HEK293 (cell line): ENCODE data around the gene CDK8.

Experiments
- CTCF ChIA-PET: fragments of 350-600 bp; formaldehyde crosslinking; extraction: SDS; loops from one replicate; lab custom pipeline; 2021; ENCODE audit warnings: antibody characterized with exemption; lab: Yijun Ruan, JAX
- POLR2A ChIA-PET: fragments of 300-600 bp; formaldehyde crosslinking; extraction: SDS; loops from one replicate; lab custom pipeline; 2020; ENCODE audit warnings: antibody characterized with exemption, inconsistent platforms; lab: Yijun Ruan, JAX
- H3K27ac ChIP-seq: fragments of 200-500 bp; sonication (Bioruptor generic); 2 replicates; pipeline ENCODE4 v1.5.1; 2014; ENCODE audit warnings: low read depth, low read length, control low read depth, inconsistent platforms; ENCODE audit errors: extremely low read depth
- H3K36me3 ChIP-seq, 2 experiments: fragments of 200-500 bp in 1 of 2; sonication (Bioruptor generic) in 1 of 2; 1 replicate in 1 of 2; 2 replicates in 1 of 2; pipeline ENCODE4 v1.5.1; 2014 to 2017; ENCODE audit warnings: inconsistent platforms in 2 of 2, low read length in 2 of 2; ENCODE audit not compliant: control insufficient read depth in 2 of 2, insufficient read depth in 1 of 2
- H3K4me1 ChIP-seq: fragments of 200-500 bp; sonication (Bioruptor generic); 2 replicates; pipeline ENCODE4 v1.5.1; 2014; ENCODE audit warnings: mild to moderate bottlenecking, low read length, inconsistent platforms; ENCODE audit not compliant: control insufficient read depth, insufficient read depth
- H3K4me3 ChIP-seq: 2 replicates; pipeline ENCODE4 v1.5.1; 2011; ENCODE audit warnings: low read depth, mild to moderate bottlenecking, control low read depth, low read length, moderate library complexity
- H3K9me3 ChIP-seq: fragments of 200-500 bp; sonication (Bioruptor generic); 2 replicates; pipeline ENCODE4 v1.5.1; 2014; ENCODE audit warnings: low read depth, low read length, inconsistent platforms; ENCODE audit not compliant: control insufficient read depth, insufficient read depth
- PRDM6 ChIP-seq: fragments of 450-650 bp; formaldehyde crosslinking; IDR thresholded peaks from 2 replicates; pipeline ENCODE4 v1.5.1; 2017; ENCODE audit warnings: missing biosample characterization, missing genetic modification characterization
- ZBTB1 ChIP-seq: fragments of 450-650 bp; formaldehyde crosslinking; IDR thresholded peaks from 2 replicates; pipeline ENCODE4 v1.5.1; 2016; ENCODE audit warnings: missing biosample characterization, missing genetic modification characterization
- ZBTB49 ChIP-seq: fragments of 450-650 bp; formaldehyde crosslinking; IDR thresholded peaks from 2 replicates; pipeline ENCODE4 v1.5.1; 2016; ENCODE audit warnings: missing biosample characterization, missing genetic modification characterization, low read depth
- ZNF10 ChIP-seq: fragments of 450-650 bp; formaldehyde crosslinking; IDR thresholded peaks from 2 replicates; pipeline ENCODE4 v1.5.1; 2017; ENCODE audit warnings: missing biosample characterization, missing genetic modification characterization
- ZNF140 ChIP-seq: fragments of 450-650 bp; formaldehyde crosslinking; IDR thresholded peaks from 2 replicates; pipeline ENCODE4 v1.5.1; 2016; ENCODE audit warnings: missing biosample characterization, missing genetic modification characterization
- ZNF155 ChIP-seq: fragments of 450-650 bp; formaldehyde crosslinking; IDR thresholded peaks from 2 replicates; pipeline ENCODE4 v1.5.1; 2016; ENCODE audit warnings: missing biosample characterization, missing genetic modification characterization
- ZNF223 ChIP-seq: fragments of 450-650 bp; formaldehyde crosslinking; IDR thresholded peaks from 2 replicates; pipeline ENCODE4 v1.5.1; 2016; ENCODE audit warnings: missing biosample characterization, missing genetic modification characterization
- ZNF398 ChIP-seq: fragments of 450-650 bp; formaldehyde crosslinking; IDR thresholded peaks from 2 replicates; pipeline ENCODE4 v1.5.1; 2017; ENCODE audit warnings: missing biosample characterization, missing genetic modification characterization
- ZNF473 ChIP-seq: fragments of 450-650 bp; formaldehyde crosslinking; IDR thresholded peaks from 2 replicates; pipeline ENCODE4 v1.5.1; 2017; ENCODE audit warnings: missing biosample characterization, missing genetic modification characterization
- ZNF639 ChIP-seq: fragments of 450-650 bp; formaldehyde crosslinking; IDR thresholded peaks from 2 replicates; pipeline ENCODE4 v1.5.1; 2016; ENCODE audit warnings: missing biosample characterization, missing genetic modification characterization
- ZNF670 ChIP-seq: fragments of 450-650 bp; formaldehyde crosslinking; IDR thresholded peaks from 2 replicates; pipeline ENCODE4 v1.5.1; 2016; ENCODE audit warnings: missing biosample characterization, missing genetic modification characterization, low read depth
- ZNF792 ChIP-seq: fragments of 450-650 bp; formaldehyde crosslinking; IDR thresholded peaks from 2 replicates; pipeline ENCODE4 v1.5.1; 2016; ENCODE audit warnings: missing biosample characterization, missing genetic modification characterization
- ZSCAN18 ChIP-seq: fragments of 450-650 bp; formaldehyde crosslinking; IDR thresholded peaks from 2 replicates; pipeline ENCODE4 v1.5.1; 2016; ENCODE audit warnings: missing biosample characterization, missing genetic modification characterization
- TF ChIP-seq, protein P1 (sequence below): fragments of 450-650 bp; formaldehyde crosslinking; IDR thresholded peaks from 2 replicates; pipeline ENCODE4 v1.5.0; 2017; ENCODE audit warnings: missing biosample characterization, missing genetic modification characterization, borderline replicate concordance

CDK8 gene

GRCh38 chr13:26323127-26323526 lies 69.2 kb downstream of the CDK8 start:
- H3K9me3 ChIP-seq, result no peaks in the 10 kb centered on the region

GRCh38 chr13:26323764-26324163 lies 69.8 kb downstream of the CDK8 start:
- no peaks in the 10 kb centered on the region for H3K9me3 ChIP-seq
- TF ChIP-seq ZNF473 (tag by site-specific recombination) (no peak), ZBTB1 (tag by site-specific recombination) (no peak), ZNF10 (tag by site-specific recombination) (no peak), ZNF670 (tag by site-specific recombination) (no peak), ZNF223 (tag by site-specific recombination) (no peak)
- POLR2A ChIA-PET, result no interaction called here
- no peak overlapping the region for H3K27ac ChIP-seq
- CTCF ChIA-PET, result no interaction called here
- peaks cover 13% of the 10 kb centered on the region for H3K4me1 ChIP-seq
- H3K36me3 ChIP-seq, result no peaks in the 10 kb centered on the region
- no peak overlapping the region for H3K4me3 ChIP-seq

More at GRCh38 chr13:26323127-26323526, 69.2 kb downstream of the CDK8 start:
- Histone ChIP-seq H3K4me1 (peaks cover 13% of the 10 kb centered on the region), H3K27ac (no peak overlapping the region), H3K36me3 (no peaks in the 10 kb centered on the region), H3K4me3 (no peak overlapping the region)
- CTCF ChIA-PET, result no interaction called here
- TF ChIP-seq, protein P1, sequence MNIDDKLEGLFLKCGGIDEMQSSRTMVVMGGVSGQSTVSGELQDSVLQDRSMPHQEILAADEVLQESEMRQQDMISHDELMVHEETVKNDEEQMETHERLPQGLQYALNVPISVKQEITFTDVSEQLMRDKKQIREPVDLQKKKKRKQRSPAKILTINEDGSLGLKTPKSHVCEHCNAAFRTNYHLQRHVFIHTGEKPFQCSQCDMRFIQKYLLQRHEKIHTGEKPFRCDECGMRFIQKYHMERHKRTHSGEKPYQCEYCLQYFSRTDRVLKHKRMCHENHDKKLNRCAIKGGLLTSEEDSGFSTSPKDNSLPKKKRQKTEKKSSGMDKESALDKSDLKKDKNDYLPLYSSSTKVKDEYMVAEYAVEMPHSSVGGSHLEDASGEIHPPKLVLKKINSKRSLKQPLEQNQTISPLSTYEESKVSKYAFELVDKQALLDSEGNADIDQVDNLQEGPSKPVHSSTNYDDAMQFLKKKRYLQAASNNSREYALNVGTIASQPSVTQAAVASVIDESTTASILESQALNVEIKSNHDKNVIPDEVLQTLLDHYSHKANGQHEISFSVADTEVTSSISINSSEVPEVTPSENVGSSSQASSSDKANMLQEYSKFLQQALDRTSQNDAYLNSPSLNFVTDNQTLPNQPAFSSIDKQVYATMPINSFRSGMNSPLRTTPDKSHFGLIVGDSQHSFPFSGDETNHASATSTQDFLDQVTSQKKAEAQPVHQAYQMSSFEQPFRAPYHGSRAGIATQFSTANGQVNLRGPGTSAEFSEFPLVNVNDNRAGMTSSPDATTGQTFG, result no peak
- TF ChIP-seq ZNF140 (tag by site-specific recombination), result no peak
- peak; percentile 50 for TF ChIP-seq ZNF398 (tag by site-specific recombination)
- TF ChIP-seq ZNF639 (tag by site-specific recombination), result no peak
- POLR2A ChIA-PET, result no interaction called here

- Histone ChIP-seq H3K9me3 (no peaks in the 10 kb centered on the region), H3K4me1 (peaks cover 13% of the 10 kb centered on the region), H3K27ac (no peak overlapping the region), H3K36me3 (no peaks in the 10 kb centered on the region), H3K4me3 (no peak overlapping the region)
- POLR2A ChIA-PET, result no interaction called here
- no peak for TF ChIP-seq ZNF155 (tag by site-specific recombination)
- no peak for TF ChIP-seq ZBTB49 (tag by site-specific recombination)
- TF ChIP-seq PRDM6 (tag by site-specific recombination), result no peak
- no peak for TF ChIP-seq ZNF792
- no peak for TF ChIP-seq ZSCAN18 (tag by site-specific recombination)
- CTCF ChIA-PET, result no interaction called here
Observed at GRCh38 chr13:26324294-26324693, 70.4 kb downstream of the CDK8 start.
